GM18873 (cell line): ENCODE measurements around the gene BORA.
"Not testable (repeated sequence)": the region's sequence is repeated elsewhere in the genome, so short reads cannot be mapped to it uniquely, and the experiment has no call there.

Experiments used
- ATAC-seq: cut with Tn5 transposase; IDR thresholded peaks from one replicate; pipeline ENCODE4 v1.9.1; 2021; ENCODE audit warnings: mild to moderate bottlenecking, moderate library complexity, moderate number of reproducible peaks; ENCODE audit not compliant: unreplicated experiment, low FRiP score

BORA gene

GRCh38 chr13:72727417-72728289 lies at the start of gene BORA, which contains the start of gene MZT1:
BORA (plus strand) TSS chr13:72727923; CDS start chr13:72728941, 1,018 bp downstream.
MZT1 (minus strand) TSS chr13:72727629; CDS start chr13:72727602, 27 bp downstream.
- ATAC-seq: peak; percentile 97

GRCh38 chr13:72678312-72678711 lies 49.4 kb upstream of the BORA start:
- ATAC-seq: no peak

GRCh38 chr13:72680353-72680752 lies 47.4 kb upstream of the BORA start:
- ATAC-seq: no peak

GRCh38 chr13:72686766-72687165 lies 41.0 kb upstream of the BORA start:
- no peak for ATAC-seq

- ATAC-seq: no peak
Measured at GRCh38 chr13:72689181-72689696, 38.5 kb upstream of the BORA start.

- ATAC-seq: no peak
Measured at GRCh38 chr13:72692884-72693514, 34.7 kb upstream of the BORA start.

- no peak for ATAC-seq
Measured at GRCh38 chr13:72693832-72694231, 33.9 kb upstream of the BORA start.

- ATAC-seq: no peak
Measured at GRCh38 chr13:72694314-72694713, 33.4 kb upstream of the BORA start.

- no peak for ATAC-seq
Measured at GRCh38 chr13:72696579-72696978, 31.1 kb upstream of the BORA start.

GRCh38 chr13:72698164-72698563 lies 29.6 kb upstream of the BORA start:
- no peak for ATAC-seq

- no peak for ATAC-seq
Measured at GRCh38 chr13:72700509-72700908, 27.2 kb upstream of the BORA start.

GRCh38 chr13:72716776-72717175 lies 10.9 kb upstream of the BORA start:
- ATAC-seq: no peak

- not testable (repeated sequence) for ATAC-seq
Measured at GRCh38 chr13:72726185-72726584, 1.5 kb upstream of the BORA start.

GRCh38 chr13:72726726-72727416 lies 852 bp upstream of the BORA start:
- ATAC-seq: peak; percentile 16

GRCh38 chr13:72728290-72728605 lies 525 bp downstream of the BORA start:
- no peak for ATAC-seq

GRCh38 chr13:72737033-72737432 lies 9.3 kb downstream of the BORA start:
- no peak for ATAC-seq

GRCh38 chr13:72740015-72740414 lies 12.3 kb downstream of the BORA start:
- ATAC-seq: no peak

- no peak for ATAC-seq
Measured at GRCh38 chr13:72745260-72745659, 17.5 kb downstream of the BORA start.

GRCh38 chr13:72751220-72751619 lies 23.5 kb downstream of the BORA start:
- no peak for ATAC-seq

- no peak for ATAC-seq
Measured at GRCh38 chr13:72754111-72754510, 26.4 kb downstream of the BORA start.
